ENCODE measurements around the gene MYO3B. TPM values are rescaled to one million over a fixed set of nuclear protein-coding genes. Genes with fewer than 3 reads are reported as not detected.

The MYO3B gene
- 14.1 TPM for polyA plus RNA-seq (2013, experiment 1 of 4)
- polyA plus RNA-seq (2013, experiment 2 of 4): 22.1 TPM
- 10.4 TPM for polyA plus RNA-seq (2013, experiment 3 of 4)
- polyA plus RNA-seq (2013, experiment 4 of 4): 14.5 TPM

GRCh38 chr2:170177950-170178781 lies at the start of gene MYO3B:
Gene MYO3B, plus strand, starts transcription at chr2:170178147. Its CDS starts 141 bp downstream, at chr2:170178288.
- Histone ChIP-seq H3K9me3 (ENCODE audit: control insufficient read depth, low read length) (no peaks in the 10 kb centered on the region), H3K36me3 (ENCODE audit: control insufficient read depth, insufficient read depth, low read length) (no peaks in the 10 kb centered on the region), H3K27ac (ENCODE audit: insufficient read depth, low read depth, low read length, poor library complexity, severe bottlenecking) (no peak within 1 kb of the TSS), H3K27me3 (ENCODE audit: control insufficient read depth, insufficient read depth, low read length, poor library complexity, severe bottlenecking) (no peaks in the 10 kb centered on the region), H3K4me1 (ENCODE audit: control insufficient read depth, insufficient read depth, low read length) (peaks cover 8% of the 10 kb centered on the region), H3K4me3 (ENCODE audit: insufficient read depth, low read depth, low read length) (no peak within 1 kb of the TSS)
- 94 to 98% methylated on average over 3 of the region's 3 CpGs for WGBS, 2 experiments

GRCh38 chr2:170139276-170139967 lies 38.5 kb upstream of the MYO3B start:
- Histone ChIP-seq H3K27me3 (ENCODE audit: control insufficient read depth, insufficient read depth, low read length, poor library complexity, severe bottlenecking) (no peaks in the 10 kb centered on the region), H3K4me3 (ENCODE audit: insufficient read depth, low read depth, low read length) (no peak overlapping the region), H3K9me3 (ENCODE audit: control insufficient read depth, low read length) (no peaks in the 10 kb centered on the region), H3K4me1 (ENCODE audit: control insufficient read depth, insufficient read depth, low read length) (peaks cover 4% of the 10 kb centered on the region), H3K36me3 (ENCODE audit: control insufficient read depth, insufficient read depth, low read length) (no peaks in the 10 kb centered on the region), H3K27ac (ENCODE audit: insufficient read depth, low read depth, low read length, poor library complexity, severe bottlenecking) (no peak overlapping the region)
- 94 to 95% methylated on average over 9 of the region's 9 CpGs for WGBS, 2 experiments

- no peak overlapping the region for H3K4me3 ChIP-seq (ENCODE audit: insufficient read depth, low read depth, low read length)
- no peaks in the 10 kb centered on the region for H3K27me3 ChIP-seq (ENCODE audit: control insufficient read depth, insufficient read depth, low read length, poor library complexity, severe bottlenecking)
- H3K27ac ChIP-seq (ENCODE audit: insufficient read depth, low read depth, low read length, poor library complexity, severe bottlenecking): no peak overlapping the region
- no peaks in the 10 kb centered on the region for H3K9me3 ChIP-seq (ENCODE audit: control insufficient read depth, low read length)
- peaks cover 4% of the 10 kb centered on the region for H3K4me1 ChIP-seq (ENCODE audit: control insufficient read depth, insufficient read depth, low read length)
- WGBS, 2 experiments: 93 to 96% methylated on average over 4 of the region's 5 CpGs
- no peaks in the 10 kb centered on the region for H3K36me3 ChIP-seq (ENCODE audit: control insufficient read depth, insufficient read depth, low read length)
These were observed 37.4 kb upstream of the MYO3B start for GRCh38 chr2:170140561-170140960.

- Histone ChIP-seq H3K4me1 (ENCODE audit: control insufficient read depth, insufficient read depth, low read length) (peaks cover 4% of the 10 kb centered on the region), H3K9me3 (ENCODE audit: control insufficient read depth, low read length) (no peaks in the 10 kb centered on the region), H3K4me3 (ENCODE audit: insufficient read depth, low read depth, low read length) (no peak overlapping the region), H3K27me3 (ENCODE audit: control insufficient read depth, insufficient read depth, low read length, poor library complexity, severe bottlenecking) (no peaks in the 10 kb centered on the region), H3K36me3 (ENCODE audit: control insufficient read depth, insufficient read depth, low read length) (no peaks in the 10 kb centered on the region), H3K27ac (ENCODE audit: insufficient read depth, low read depth, low read length, poor library complexity, severe bottlenecking) (no peak overlapping the region)
- 91 to 93% methylated on average over 12 of the region's 12 CpGs for WGBS, 2 experiments
These were observed 36.1 kb upstream of the MYO3B start for GRCh38 chr2:170141865-170142264.

- H3K9me3 ChIP-seq (ENCODE audit: control insufficient read depth, low read length): no peaks in the 10 kb centered on the region
- H3K4me3 ChIP-seq (ENCODE audit: insufficient read depth, low read depth, low read length): no peak overlapping the region
- WGBS, 2 experiments: 81% methylated on average over 7 of the region's 7 CpGs
- H3K36me3 ChIP-seq (ENCODE audit: control insufficient read depth, insufficient read depth, low read length): no peaks in the 10 kb centered on the region
- no peak overlapping the region for H3K27ac ChIP-seq (ENCODE audit: insufficient read depth, low read depth, low read length, poor library complexity, severe bottlenecking)
- H3K27me3 ChIP-seq (ENCODE audit: control insufficient read depth, insufficient read depth, low read length, poor library complexity, severe bottlenecking): no peaks in the 10 kb centered on the region
- peaks cover 4% of the 10 kb centered on the region for H3K4me1 ChIP-seq (ENCODE audit: control insufficient read depth, insufficient read depth, low read length)
These were observed 35.4 kb upstream of the MYO3B start for GRCh38 chr2:170142502-170142901.

- Histone ChIP-seq H3K4me1 (ENCODE audit: control insufficient read depth, insufficient read depth, low read length) (peaks cover 4% of the 10 kb centered on the region), H3K27me3 (ENCODE audit: control insufficient read depth, insufficient read depth, low read length, poor library complexity, severe bottlenecking) (no peaks in the 10 kb centered on the region), H3K4me3 (ENCODE audit: insufficient read depth, low read depth, low read length) (no peak overlapping the region), H3K36me3 (ENCODE audit: control insufficient read depth, insufficient read depth, low read length) (no peaks in the 10 kb centered on the region), H3K9me3 (ENCODE audit: control insufficient read depth, low read length) (no peaks in the 10 kb centered on the region), H3K27ac (ENCODE audit: insufficient read depth, low read depth, low read length, poor library complexity, severe bottlenecking) (no peak overlapping the region)
- 93 to 98% methylated on average over 4 of the region's 4 CpGs for WGBS, 2 experiments
These were observed 34.8 kb upstream of the MYO3B start for GRCh38 chr2:170143045-170143717.

GRCh38 chr2:170144761-170145160 lies 33.2 kb upstream of the MYO3B start:
- 93 to 96% methylated on average over 4 of the region's 4 CpGs for WGBS, 2 experiments
- H3K4me3 ChIP-seq (ENCODE audit: insufficient read depth, low read depth, low read length): no peak overlapping the region
- H3K9me3 ChIP-seq (ENCODE audit: control insufficient read depth, low read length): no peaks in the 10 kb centered on the region
- no peaks in the 10 kb centered on the region for H3K36me3 ChIP-seq (ENCODE audit: control insufficient read depth, insufficient read depth, low read length)
- H3K27me3 ChIP-seq (ENCODE audit: control insufficient read depth, insufficient read depth, low read length, poor library complexity, severe bottlenecking): no peaks in the 10 kb centered on the region
- H3K4me1 ChIP-seq (ENCODE audit: control insufficient read depth, insufficient read depth, low read length): peaks cover 4% of the 10 kb centered on the region
- no peak overlapping the region for H3K27ac ChIP-seq (ENCODE audit: insufficient read depth, low read depth, low read length, poor library complexity, severe bottlenecking)

- Histone ChIP-seq H3K27ac (ENCODE audit: insufficient read depth, low read depth, low read length, poor library complexity, severe bottlenecking) (no peak overlapping the region), H3K9me3 (ENCODE audit: control insufficient read depth, low read length) (no peaks in the 10 kb centered on the region), H3K36me3 (ENCODE audit: control insufficient read depth, insufficient read depth, low read length) (no peaks in the 10 kb centered on the region), H3K27me3 (ENCODE audit: control insufficient read depth, insufficient read depth, low read length, poor library complexity, severe bottlenecking) (no peaks in the 10 kb centered on the region), H3K4me1 (ENCODE audit: control insufficient read depth, insufficient read depth, low read length) (peaks cover 4% of the 10 kb centered on the region), H3K4me3 (ENCODE audit: insufficient read depth, low read depth, low read length) (no peak overlapping the region)
- WGBS, 2 experiments: 100% methylated on average over 1 of the region's 1 CpG
These were observed 32.8 kb upstream of the MYO3B start for GRCh38 chr2:170145191-170145590.

- Histone ChIP-seq H3K4me3 (ENCODE audit: insufficient read depth, low read depth, low read length) (no peak overlapping the region), H3K4me1 (ENCODE audit: control insufficient read depth, insufficient read depth, low read length) (peaks cover 4% of the 10 kb centered on the region), H3K27ac (ENCODE audit: insufficient read depth, low read depth, low read length, poor library complexity, severe bottlenecking) (no peak overlapping the region), H3K36me3 (ENCODE audit: control insufficient read depth, insufficient read depth, low read length) (no peaks in the 10 kb centered on the region), H3K27me3 (ENCODE audit: control insufficient read depth, insufficient read depth, low read length, poor library complexity, severe bottlenecking) (no peaks in the 10 kb centered on the region), H3K9me3 (ENCODE audit: control insufficient read depth, low read length) (no peaks in the 10 kb centered on the region)
- WGBS, 2 experiments: 81 to 86% methylated on average over 6 to 7 of the region's 7 CpGs
These were observed 32.1 kb upstream of the MYO3B start for GRCh38 chr2:170145675-170146432.
